Right ventricle myocardium inferior (tissue), 1 donor: ENCODE results near the gene JAZF1. TPM values are rescaled to one million over a fixed set of nuclear protein-coding genes. Genes with fewer than 3 reads are reported as not detected.

Experiments
- ATAC-seq: fragments of 200-7000 bp; cut with Tn5 transposase; one replicate; pipeline ENCODE4 v1.9.1; 2020; ENCODE audit warnings: mild to moderate bottlenecking, moderate library complexity
- DNase-seq: peaks from one replicate; pipeline ENCODE4 v3.0.0; 2021; ENCODE audit errors: missing footprints
- intact Hi-C: fragments of 100-400 bp; cut with DNase I; formaldehyde crosslinking; loops from one replicate; pipeline ENCODE4 v1.11.0; 2022
- total RNA-seq: library from RNA; stranded (reverse); fragmentation: NEBNext Ultra II Directional; extraction: Animal tissue kit (Norgen Biotek cat#: 25700); gene quantifications from one replicate; pipeline ENCODE4 v1.2.1, GENCODE V29; 2021
- donor health status: DM: no; HTN: yes; CAD: no; lungs with severe emphysema.

Gene JAZF1
- total RNA-seq, 1 donor from 2014 or later, result 25.6 TPM

DNA sequence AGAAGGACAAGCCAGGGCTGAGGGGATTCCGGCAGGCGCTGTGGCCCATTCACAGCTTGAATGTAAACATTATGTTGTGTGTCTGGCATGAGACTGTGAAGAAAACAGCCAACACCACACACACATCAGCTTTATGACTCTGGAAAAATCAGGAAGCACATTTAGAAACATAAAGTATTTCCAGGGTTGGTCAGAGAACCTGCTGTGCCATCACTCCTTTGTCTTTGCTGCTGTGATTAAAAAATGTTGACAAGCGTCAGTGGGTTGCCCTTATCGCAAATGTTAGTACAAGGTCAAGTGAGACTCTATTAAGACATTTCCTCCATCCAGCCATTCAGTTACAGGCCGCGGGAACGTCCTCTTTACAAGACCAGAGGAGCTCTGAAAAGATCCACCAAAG, 345.2 kb downstream of the JAZF1 start:
- ATAC-seq, result peak; percentile 53
- intact Hi-C loops, result loop anchor here (10.0 kb wide), 1 partner anchor 179 kb away; no protein-coding TSS in a partner anchor
- no peak for DNase-seq

DNA sequence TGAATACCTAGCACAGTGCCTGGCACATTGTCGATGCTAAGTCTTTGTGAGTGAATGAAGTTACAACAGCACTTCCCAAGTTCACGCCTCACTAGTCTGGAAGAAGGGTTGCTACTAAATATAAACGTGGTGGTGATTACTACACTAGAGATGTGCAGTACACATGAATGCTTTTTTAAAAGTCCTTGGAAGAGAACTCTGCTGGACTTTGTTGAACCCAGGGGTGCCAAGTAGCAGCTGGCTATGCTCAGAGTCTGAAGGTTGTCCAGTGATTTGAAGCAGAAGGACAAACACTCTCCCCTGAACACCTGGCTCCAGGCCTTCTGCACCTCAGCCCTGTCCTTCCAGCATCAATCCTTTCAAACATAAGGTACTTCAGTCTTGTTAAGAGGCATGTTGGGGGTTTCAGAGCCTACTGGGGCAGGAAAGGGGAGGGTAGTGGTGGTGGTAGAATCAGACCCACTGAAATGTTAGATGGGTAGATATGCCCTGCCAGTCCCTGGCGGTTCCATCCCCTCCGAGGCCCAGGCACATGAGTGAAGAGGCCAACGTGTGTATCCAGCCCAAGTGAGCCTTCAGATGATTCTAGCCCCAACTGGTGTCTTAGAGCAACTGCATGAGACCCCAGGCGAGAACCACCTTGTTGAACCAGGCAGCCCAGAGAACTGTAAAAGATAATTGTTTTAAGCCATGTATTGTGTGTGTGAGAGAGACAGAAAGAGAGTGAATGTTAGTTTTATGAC, 346.2 kb downstream of the JAZF1 start:
- peak; percentile 91 for ATAC-seq

DNA sequence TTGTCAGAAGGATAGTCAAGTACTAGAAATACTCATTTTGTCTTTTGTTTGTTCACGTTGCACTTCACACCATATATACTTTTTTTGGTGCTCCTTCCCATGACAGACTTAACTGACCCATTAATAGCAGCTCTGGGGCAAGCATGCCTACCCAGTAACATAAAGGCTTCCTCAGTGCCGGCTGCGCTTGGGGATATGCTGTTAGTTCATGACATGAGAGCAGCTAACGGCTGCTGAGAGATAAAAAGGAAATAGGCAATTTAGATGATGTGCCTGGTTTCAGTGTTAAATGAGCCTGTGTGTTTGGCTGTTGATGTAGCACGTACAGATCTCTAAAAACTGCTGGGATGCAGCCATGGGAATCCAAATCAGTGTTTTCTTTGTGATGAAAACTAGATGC, 354.2 kb downstream of the JAZF1 start:
- peak; percentile 34 for ATAC-seq
- DNase-seq, result no peak
- intact Hi-C loops, result no loop called here

More for the DNA sequence above, 346.2 kb downstream of the JAZF1 start:
- no peak for DNase-seq
- intact Hi-C loops, result loop anchor here (10.0 kb wide), 1 partner anchor 180 kb away; no protein-coding TSS in a partner anchor

DNA sequence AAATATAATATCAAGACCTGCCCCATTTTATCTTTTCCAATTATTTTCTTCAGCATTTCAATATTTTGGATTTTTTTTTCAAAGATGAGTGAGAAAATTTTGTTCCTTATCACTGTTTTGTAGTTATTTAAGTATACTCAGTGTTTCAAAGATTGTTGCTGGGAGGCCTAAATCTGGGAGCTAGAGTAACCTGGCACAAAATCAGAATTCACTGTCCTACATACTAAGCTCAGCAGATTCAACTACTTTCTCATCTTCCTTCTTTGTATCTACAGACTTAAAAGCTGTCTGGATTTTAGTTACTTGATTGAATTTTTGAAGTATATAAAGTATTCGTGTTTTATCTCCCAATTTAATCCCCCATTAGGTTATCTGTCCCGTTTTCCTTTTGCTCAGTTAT, 354.7 kb downstream of the JAZF1 start:
- intact Hi-C loops, result no loop called here
- DNase-seq, result no peak
- ATAC-seq, result peak; percentile 64

DNA sequence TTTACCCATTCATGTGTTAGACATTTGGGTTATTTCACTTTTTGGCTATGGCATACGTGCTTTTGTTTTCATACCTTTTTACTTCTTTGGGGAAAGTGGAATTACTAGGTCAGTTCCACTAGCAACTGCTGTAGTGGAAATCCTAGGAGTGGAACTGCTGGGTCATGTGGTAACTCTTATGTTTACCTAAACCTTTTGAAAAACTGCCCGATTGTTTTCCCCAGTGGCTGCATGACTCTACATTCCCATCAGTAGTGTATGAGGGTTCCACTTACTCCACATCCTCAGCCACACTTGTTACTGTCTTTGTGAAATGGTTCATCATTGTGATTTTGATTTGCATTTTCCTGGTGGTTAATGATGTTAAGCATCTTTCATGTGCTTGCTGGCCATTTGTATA, 358.4 kb downstream of the JAZF1 start:
- no peak for ATAC-seq
- intact Hi-C loops, result no loop called here
- DNase-seq, result no peak

DNA sequence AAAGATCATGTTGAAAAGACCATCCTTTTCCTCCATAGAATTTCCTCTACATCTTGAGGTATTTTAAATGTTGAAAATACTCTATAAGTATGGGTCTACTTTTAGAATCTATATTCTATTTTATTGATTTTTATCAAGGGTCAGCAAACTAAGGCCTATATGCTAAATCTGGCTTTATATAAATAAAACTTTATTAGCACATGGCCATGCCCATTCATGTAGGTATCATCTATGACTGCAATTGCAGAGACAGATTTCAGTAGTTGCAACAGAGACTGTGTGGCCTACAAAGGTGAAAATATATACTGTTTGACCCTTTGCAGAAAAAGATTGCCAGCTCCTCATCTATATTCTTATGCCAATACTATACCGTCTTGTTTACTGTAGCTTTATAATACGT, 367.9 kb downstream of the JAZF1 start:
- ATAC-seq, result no peak
- intact Hi-C loops, result no loop called here
- DNase-seq, result no peak

DNA sequence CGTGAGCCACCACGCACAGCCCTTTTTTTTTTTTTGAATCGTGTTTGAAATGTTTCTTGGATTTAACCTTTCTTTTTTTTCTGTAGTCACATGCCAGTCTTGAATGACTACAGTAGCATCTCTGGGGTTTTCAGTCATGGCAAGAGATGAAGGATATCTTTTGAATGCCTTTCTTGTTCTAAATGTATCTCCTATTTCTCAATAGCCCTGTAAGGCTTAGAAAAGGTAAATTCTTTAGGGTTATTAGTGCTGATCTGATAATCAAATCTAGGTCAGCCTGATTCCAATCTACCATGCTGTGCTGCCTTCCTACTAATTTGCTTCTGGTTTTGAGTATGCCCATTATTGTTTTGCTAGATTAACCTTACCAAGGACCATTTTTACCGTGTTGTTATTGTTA, 370.4 kb downstream of the JAZF1 start:
- intact Hi-C loops, result no loop called here
- ATAC-seq, result no peak
- DNase-seq, result no peak

DNA sequence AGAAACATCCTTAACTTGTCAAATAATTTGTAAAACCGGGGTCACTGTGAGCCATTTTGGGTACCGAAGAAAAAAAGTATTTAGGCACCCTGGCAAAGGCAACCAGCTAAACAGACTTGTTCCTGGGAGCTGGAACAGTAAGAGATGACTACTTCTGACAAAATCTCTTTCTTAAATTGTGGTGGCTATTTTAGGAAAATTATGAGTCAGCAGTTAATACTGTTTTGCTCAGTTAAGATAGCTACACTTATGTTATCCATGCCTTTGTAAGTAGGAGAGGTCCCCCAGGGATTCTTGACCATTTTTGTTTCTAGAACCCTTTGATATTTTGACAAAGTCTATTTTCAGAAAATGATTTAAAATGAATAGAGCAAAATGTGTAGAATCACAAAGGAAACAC, 372.0 kb downstream of the JAZF1 start:
- ATAC-seq (peak; percentile 40), DNase-seq (no peak)
- intact Hi-C loops, result no loop called here

DNA sequence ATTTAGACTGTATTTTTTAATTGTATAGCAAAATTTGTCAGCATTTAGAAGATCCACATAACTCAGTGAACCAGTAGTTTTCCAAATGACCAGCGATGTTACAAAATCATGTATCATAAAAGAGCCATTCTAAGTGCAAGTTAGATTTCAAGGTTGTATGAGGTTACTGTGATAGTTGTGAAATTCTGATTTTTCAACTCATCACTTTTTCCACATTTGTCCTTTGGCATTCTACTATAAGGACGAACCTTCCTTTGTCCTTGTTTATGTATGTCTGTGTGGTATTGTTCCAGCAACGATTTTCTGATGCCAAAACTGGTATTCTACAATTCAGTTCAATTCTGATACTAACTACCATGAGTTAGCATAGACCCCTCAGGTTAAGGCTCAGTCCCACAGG, 376.5 kb downstream of the JAZF1 start:
- no peak for ATAC-seq
- DNase-seq, result no peak
- intact Hi-C loops, result no loop called here

DNA sequence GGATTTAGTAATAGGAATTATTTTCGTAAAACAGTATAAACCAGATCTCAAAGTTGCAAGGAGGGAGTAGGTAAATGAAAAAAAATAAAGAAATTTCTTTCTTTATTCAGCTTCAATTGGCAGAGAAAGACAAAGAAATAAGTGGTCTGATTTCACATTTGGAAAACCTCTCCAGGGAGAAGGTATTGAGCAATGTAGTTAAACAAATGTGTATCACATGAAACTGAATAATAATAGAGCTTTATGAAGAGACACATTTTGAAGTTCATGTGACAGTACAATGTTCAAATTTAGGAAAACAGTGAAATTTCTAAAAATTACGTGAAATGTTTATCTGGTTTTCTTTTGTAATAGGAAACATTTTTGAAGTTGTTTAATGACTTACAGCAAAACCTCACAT, 377.6 kb downstream of the JAZF1 start:
- intact Hi-C loops, result no loop called here
- ATAC-seq, result no peak

DNA sequence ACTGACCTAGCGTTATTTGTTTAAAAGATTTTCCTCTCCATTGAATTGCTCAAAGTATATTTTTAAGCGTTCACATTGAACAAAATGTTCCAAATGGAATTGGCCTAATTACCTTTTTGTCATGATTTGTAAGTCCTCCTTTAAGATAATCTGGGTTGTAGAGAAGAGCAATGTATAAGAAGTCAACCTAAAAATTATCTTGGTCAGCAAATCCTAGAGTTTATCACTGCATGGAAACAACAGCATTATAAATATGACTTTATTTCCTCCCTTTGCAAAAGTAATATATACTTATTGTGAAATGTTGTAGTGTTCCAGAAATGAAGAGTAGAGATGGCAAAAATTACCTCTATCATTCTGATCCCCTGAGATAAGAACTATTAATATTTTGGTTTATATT, 381.4 kb downstream of the JAZF1 start:
- intact Hi-C loops, result no loop called here
- DNase-seq, result no peak
- no peak for ATAC-seq

More for the DNA sequence above, 377.6 kb downstream of the JAZF1 start:
- DNase-seq, result no peak

DNA sequence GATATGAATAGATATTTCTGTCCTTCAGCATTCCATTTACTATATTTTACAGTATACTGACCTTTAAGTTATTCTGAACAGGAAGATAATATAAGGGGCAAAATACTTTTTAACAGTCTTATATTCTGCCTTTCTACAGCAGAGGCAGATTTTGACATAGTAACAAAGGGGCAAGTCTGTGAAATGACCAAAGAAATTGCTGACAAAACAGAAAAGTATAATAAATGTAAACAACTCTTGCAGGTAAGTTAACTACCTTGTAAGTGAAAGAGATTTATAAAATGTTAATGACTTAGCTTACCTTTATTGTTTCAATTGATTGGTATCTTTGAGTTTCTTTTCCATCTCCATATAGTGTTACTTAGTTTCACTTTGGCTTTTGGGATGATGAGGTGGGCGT, 384.6 kb downstream of the JAZF1 start:
- DNase-seq (no peak), ATAC-seq (no peak)
- intact Hi-C loops, result no loop called here

DNA sequence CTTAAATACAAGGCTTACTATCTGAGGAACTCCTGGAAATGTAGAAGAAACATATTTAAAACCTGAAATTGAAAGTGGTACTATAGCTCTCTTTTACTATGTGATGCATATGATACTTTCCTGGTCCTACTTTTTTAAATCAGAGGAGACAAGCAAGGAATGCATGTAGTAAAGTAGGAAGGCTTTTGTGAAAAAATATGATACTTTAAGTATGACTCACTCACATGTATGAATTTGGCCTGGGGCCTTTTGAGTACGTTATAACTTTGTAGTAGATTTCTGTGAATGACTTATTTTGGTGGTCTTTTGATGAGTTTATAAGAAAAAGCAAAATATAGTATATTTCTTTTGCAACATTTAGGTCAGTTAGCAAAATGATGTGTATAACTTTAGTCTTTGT, 386.8 kb downstream of the JAZF1 start:
- intact Hi-C loops, result no loop called here
- no peak for ATAC-seq
- DNase-seq, result no peak

DNA sequence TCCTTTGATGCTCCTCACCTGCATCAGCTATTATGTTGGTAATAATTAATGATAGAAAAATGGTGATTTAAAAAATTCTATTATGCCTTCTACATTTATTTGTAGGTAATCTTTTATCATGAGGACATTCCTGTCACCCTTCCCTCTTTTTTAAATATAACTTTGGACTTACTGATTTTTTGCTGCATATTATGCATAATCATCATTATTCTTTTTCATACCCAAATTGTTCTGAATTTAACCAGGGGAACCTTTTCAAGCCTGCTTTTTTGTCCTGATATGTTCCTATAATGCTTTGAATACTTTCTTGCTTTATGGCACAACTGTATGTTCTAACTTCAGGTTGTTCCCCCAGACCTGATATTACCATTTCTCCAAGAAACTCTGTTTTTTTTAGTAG, 392.2 kb downstream of the JAZF1 start:
- ATAC-seq (no peak), DNase-seq (no peak)
- intact Hi-C loops, result no loop called here

DNA sequence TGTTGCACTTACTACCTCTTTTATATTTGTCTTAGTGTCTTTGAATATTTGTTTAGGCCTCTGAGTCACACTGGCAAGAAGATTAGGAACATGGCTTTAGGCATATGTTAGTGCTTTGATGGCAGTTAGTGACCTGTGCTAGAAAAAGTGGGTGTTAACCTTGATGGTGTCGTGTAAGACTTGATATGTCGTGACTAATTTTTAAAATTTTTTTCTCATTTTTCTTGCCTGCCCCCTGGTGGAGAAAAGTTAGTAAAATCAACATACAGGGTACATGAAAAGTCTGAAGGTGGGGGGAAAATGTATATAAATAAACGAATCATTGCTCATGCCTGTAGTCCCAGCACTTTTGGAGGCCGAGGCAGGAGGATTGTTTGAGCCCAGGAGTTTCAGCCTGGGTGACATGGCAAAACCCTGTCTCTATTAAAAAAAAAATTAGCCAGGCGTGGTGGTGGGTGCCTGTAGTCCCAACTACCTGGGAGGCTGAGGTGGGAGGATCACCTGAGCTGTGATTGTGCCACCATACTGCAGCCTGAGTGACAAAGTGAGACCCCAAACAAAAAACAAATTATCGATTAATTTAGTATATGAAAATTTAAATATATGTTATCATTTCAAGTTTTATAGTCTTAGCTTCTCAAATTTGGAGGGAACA, 396.1 kb downstream of the JAZF1 start:
- intact Hi-C loops, result loop anchor here (5.0 kb wide), 1 partner anchor 122 kb away; the partner anchor contains the start of gene HIBADH
- DNase-seq, result no peak
- no peak for ATAC-seq

DNA sequence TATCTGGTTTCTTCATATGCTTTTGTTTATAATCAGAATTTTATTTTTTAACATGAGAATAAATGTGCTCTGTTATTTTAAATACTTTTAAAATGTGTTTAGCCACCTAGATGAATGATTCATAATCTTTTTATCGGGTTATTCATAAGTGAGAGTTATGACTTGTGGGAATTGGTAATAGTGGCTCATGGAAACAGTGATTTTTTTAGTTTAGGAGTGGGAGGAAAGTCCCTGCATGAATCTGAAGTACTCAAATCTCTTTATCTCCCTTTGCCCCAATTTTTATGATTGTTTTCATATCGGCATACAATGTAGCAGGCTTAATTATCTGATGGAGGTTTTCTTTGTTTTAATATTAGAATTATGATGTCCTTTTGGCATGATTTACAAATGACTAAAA, 397.7 kb downstream of the JAZF1 start:
- DNase-seq (no peak), ATAC-seq (no peak)
- intact Hi-C loops, result loop anchor here (5.0 kb wide), 1 partner anchor 121 kb away; the partner anchor contains the start of gene HIBADH

DNA sequence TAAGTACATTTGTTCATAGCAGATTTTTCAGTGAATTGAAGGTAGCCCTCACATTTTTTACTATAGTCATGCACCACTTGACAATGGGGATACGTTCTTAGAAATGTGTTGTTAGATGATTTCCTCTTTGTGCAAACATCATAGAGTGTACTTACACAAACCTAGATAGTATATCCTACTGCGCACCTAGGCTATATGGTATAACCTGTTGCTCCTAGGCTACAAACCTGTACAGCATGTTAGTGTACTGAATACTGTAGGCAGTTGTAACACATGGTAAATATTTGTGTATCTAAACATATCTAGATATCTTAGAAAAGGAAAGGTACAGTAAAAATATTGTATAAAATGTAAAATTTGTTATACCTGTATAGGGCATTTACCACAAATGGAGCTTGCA, 399.4 kb downstream of the JAZF1 start:
- DNase-seq (no peak), ATAC-seq (no peak)
- intact Hi-C loops, result loop anchor here (5.0 kb wide), 1 partner anchor 119 kb away; the partner anchor contains the start of gene HIBADH
